Posterior cingulate gyrus (tissue), 11 donors: ENCODE results near the gene MYO15B.

Experiments
- DNase-seq, 10 donors: peaks; one replicate each; pipeline versions ENCODE4 v3.0.0 to v3.0.0-alpha.2; 2020 to 2021; ENCODE audit warnings: mixed read lengths in 3 of 10
- intact Hi-C: fragments of 100-400 bp; cut with DNase I; formaldehyde crosslinking; loops from one replicate; pipeline ENCODE4 v1.15.1; 2023

The MYO15B gene

GRCh38 chr17:75587675-75588595 is at the start of gene MYO15B:
TSS of gene MYO15B (plus strand) at chr17:75587800. CDS start at chr17:75588058, 258 bp downstream.
- DNase-seq, result peak in 7 of 10 donors; percentile 26 to 84 (median 55)
- intact Hi-C loops, result loop anchor here (5.0 kb wide), 1 partner anchor 161 kb away; no protein-coding TSS in a partner anchor

- no peak for DNase-seq
- intact Hi-C loops, result no loop called here
Measured at GRCh38 chr17:75539967-75540729, 47.5 kb upstream of the MYO15B start.

- DNase-seq, result no peak
- intact Hi-C loops, result no loop called here
Measured at GRCh38 chr17:75540923-75541503, 46.6 kb upstream of the MYO15B start.

GRCh38 chr17:75542229-75542628 is 45.4 kb upstream of the MYO15B start:
- DNase-seq, result no peak
- intact Hi-C loops, result no loop called here

- intact Hi-C loops, result no loop called here
- no peak for DNase-seq
Measured at GRCh38 chr17:75542728-75543336, 44.8 kb upstream of the MYO15B start.

GRCh38 chr17:75544250-75544649 is 43.4 kb upstream of the MYO15B start:
- intact Hi-C loops, result no loop called here
- no peak for DNase-seq

- no peak for DNase-seq
- intact Hi-C loops, result no loop called here
Measured at GRCh38 chr17:75546181-75546580, 41.4 kb upstream of the MYO15B start.

- intact Hi-C loops, result no loop called here
- DNase-seq, result no peak
Measured at GRCh38 chr17:75547091-75547490, 40.5 kb upstream of the MYO15B start.

- no peak for DNase-seq
- intact Hi-C loops, result no loop called here
Measured at GRCh38 chr17:75548813-75549212, 38.8 kb upstream of the MYO15B start.

- DNase-seq, result no peak
- intact Hi-C loops, result no loop called here
Measured at GRCh38 chr17:75549246-75550138, 38.1 kb upstream of the MYO15B start.

GRCh38 chr17:75550139-75550465 is 37.5 kb upstream of the MYO15B start:
- intact Hi-C loops, result no loop called here
- DNase-seq, result no peak

- no peak for DNase-seq
- intact Hi-C loops, result no loop called here
Measured at GRCh38 chr17:75551266-75551665, 36.3 kb upstream of the MYO15B start.

- intact Hi-C loops, result no loop called here
- no peak for DNase-seq
Measured at GRCh38 chr17:75552425-75553294, 34.9 kb upstream of the MYO15B start.

GRCh38 chr17:75553295-75554110 is 34.1 kb upstream of the MYO15B start:
- no peak for DNase-seq
- intact Hi-C loops, result no loop called here

GRCh38 chr17:75555679-75556153 is 31.9 kb upstream of the MYO15B start:
- intact Hi-C loops, result no loop called here
- DNase-seq, result peak in 1 of 10 donors; percentile 72

- peak; percentile 56 to 96 (median 76) for DNase-seq
- intact Hi-C loops, result no loop called here
Measured at GRCh38 chr17:75557075-75557851, 30.3 kb upstream of the MYO15B start.
